Mesothelial cell of epicardium (in vitro differentiated cells): ENCODE results near the gene ITIH1. TPM values are rescaled to one million over a fixed set of nuclear protein-coding genes. Genes with fewer than 3 reads are reported as not detected.

Source experiments
- DNase-seq, 2 experiments: peaks; one replicate each; pipeline ENCODE4 v3.0.0; 2021; ENCODE audit warnings: low spot score in 2 of 2; ENCODE audit not compliant: unreplicated experiment in 2 of 2
- H3K27ac Mint-ChIP-seq: 2 replicates; pipeline ENCODE4 v1.8.0; 2021; ENCODE audit warnings: mixed read lengths
- H3K27me3 Mint-ChIP-seq: 2 replicates; pipeline ENCODE4 v1.8.0; 2021; ENCODE audit warnings: low read depth, mixed read lengths
- H3K36me3 Mint-ChIP-seq: 2 replicates; pipeline ENCODE4 v1.8.0; 2021; ENCODE audit warnings: mixed read lengths
- H3K4me1 Mint-ChIP-seq: 2 replicates; pipeline ENCODE4 v1.8.0; 2021; ENCODE audit warnings: mixed read lengths
- H3K4me3 Mint-ChIP-seq: 2 replicates; pipeline ENCODE4 v1.8.0; 2021; ENCODE audit warnings: mild to moderate bottlenecking, moderate library complexity, mixed read lengths
- H3K9me3 Mint-ChIP-seq: 2 replicates; pipeline ENCODE4 v1.8.0; 2021; ENCODE audit warnings: mixed read lengths
- total RNA-seq: library from RNA; stranded (reverse); gene quantifications from 3 replicates; pipeline ENCODE4 v1.2.1, GENCODE V29; 2021
- TF ChIP-seq, protein P1 (sequence below): fragments of 200-600 bp; sonication (generic); IDR thresholded peaks from one replicate; pipeline ENCODE4 v1.5.0; 2021; ENCODE audit warnings: antibody characterized with exemption; ENCODE audit not compliant: unreplicated experiment

ITIH1 gene
- total RNA-seq, 1 donor from 2014 or later, result not detected

DNA sequence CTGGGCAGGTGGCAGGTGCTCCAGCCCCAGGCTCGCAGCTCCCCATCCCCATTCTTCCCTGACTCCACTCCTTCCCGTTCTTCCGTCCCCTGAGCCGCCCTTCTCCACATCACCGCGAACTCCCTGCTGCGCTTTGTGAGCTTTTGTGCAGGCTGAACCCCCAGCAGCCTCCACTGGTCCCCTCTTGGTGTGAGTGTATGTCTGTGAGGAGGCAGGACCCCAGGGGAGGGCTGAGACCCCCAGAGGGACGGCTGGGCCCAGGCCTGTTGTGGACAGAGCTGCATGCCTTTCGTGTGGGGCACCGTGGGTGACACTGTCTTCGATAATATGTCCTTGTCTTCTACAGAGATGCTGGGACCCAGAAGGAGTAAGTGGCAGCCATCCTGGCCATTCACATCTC is 9.8 kb downstream of the ITIH1 start:
- H3K4me1 Mint-ChIP-seq, result no peaks in the 10 kb centered on the region
- no peaks in the 10 kb centered on the region for H3K9me3 Mint-ChIP-seq
- no peak for DNase-seq
- TF ChIP-seq, protein P1, sequence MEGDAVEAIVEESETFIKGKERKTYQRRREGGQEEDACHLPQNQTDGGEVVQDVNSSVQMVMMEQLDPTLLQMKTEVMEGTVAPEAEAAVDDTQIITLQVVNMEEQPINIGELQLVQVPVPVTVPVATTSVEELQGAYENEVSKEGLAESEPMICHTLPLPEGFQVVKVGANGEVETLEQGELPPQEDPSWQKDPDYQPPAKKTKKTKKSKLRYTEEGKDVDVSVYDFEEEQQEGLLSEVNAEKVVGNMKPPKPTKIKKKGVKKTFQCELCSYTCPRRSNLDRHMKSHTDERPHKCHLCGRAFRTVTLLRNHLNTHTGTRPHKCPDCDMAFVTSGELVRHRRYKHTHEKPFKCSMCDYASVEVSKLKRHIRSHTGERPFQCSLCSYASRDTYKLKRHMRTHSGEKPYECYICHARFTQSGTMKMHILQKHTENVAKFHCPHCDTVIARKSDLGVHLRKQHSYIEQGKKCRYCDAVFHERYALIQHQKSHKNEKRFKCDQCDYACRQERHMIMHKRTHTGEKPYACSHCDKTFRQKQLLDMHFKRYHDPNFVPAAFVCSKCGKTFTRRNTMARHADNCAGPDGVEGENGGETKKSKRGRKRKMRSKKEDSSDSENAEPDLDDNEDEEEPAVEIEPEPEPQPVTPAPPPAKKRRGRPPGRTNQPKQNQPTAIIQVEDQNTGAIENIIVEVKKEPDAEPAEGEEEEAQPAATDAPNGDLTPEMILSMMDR, result no peak
- H3K27me3 Mint-ChIP-seq, result peaks cover 19% of the 10 kb centered on the region
- H3K4me3 Mint-ChIP-seq, result no peak overlapping the region
- H3K36me3 Mint-ChIP-seq, result no peaks in the 10 kb centered on the region
- H3K27ac Mint-ChIP-seq, result no peak overlapping the region

DNA sequence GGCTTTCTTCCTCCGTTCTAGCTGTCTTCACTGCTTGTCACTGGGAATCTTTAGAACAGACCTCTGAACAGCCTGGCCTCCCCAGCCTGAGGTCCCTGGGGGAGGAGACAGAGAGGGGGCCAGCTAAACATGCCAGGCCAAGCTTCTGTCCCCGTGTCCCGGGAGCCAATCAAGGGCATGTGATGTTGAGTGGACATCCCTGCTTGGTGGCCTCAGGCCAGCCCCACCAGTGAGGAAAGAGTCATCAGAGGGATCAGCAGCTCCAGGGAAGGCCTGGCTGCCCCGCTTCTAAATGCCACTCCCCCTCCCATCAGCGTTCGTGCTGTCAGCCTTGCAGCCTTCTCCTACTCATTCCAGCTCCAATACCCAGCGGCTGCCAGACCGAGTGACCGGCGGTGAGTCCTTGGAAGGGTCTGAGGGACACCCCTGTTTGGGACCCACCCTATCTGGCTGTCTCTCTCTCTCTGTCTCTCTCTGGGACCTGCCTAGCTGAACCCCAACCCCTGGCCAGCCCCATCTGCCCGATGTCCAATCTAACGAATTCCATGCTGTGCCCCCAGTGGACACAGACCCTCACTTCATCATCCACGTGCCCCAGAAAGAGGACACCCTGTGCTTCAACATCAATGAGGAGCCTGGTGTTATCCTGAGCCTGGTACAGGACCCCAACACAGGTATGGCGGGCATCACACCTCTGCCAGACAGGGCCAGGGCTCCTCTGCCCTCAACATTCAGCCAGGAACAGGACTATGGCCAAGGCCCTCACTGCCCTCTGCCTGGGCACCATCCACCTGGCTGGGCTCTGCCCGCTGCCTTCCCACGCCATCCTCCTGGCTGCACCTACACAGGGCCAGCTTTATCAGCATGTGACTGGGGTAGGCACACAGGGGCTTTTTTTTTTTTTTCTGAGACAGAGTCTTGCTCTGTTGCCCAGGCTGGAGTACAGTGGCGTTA is 10.6 kb downstream of the ITIH1 start:
- no peaks in the 10 kb centered on the region for H3K36me3 Mint-ChIP-seq
- H3K4me1 Mint-ChIP-seq, result no peaks in the 10 kb centered on the region
- peaks cover 12% of the 10 kb centered on the region for H3K27me3 Mint-ChIP-seq
- DNase-seq, result no peak
- H3K27ac Mint-ChIP-seq, result no peak overlapping the region
- no peak overlapping the region for H3K4me3 Mint-ChIP-seq
- TF ChIP-seq, protein P1, result no peak
- H3K9me3 Mint-ChIP-seq, result no peaks in the 10 kb centered on the region

DNA sequence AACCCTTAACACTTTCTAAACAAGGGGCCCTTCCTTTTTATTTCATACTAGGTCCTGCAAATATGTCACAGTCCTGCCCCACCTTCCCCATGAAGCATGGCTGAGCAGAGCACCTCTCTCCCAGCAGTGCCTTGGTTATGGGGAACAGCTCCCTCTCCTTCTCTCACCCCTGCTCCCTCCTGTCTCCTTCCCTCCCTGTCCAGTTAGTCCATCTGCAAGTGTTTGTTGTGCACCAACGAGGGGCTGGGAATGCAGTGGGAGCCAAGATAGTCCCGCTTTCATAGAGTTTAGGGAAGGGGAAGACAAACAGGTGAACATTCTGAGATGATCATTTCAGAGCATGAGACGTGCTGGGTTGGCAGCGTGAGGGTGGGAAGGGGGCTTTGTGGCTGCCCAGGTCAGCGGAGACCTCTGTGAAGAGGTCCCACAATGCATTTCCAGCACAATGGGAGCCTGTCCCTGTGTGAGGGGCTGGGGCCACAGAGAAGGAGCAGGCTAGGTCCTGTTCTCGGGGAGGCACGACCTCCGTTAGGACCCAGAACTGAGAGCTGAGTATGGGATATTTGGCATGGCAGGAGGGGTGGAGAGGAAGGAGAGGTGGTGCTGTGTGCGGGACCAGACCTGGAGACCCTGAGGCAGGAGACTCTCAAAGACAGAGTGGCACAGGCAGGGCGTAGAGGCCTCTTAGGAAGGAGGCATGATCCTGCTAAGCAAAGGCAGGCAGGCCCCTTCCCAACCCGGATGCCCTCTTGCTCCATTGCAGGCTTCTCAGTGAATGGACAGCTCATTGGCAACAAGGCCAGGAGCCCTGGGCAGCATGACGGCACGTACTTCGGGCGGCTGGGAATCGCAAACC is 11.7 kb downstream of the ITIH1 start:
- TF ChIP-seq, protein P1, result no peak
- H3K4me3 Mint-ChIP-seq, result no peak overlapping the region
- DNase-seq, result no peak
- no peak overlapping the region for H3K27ac Mint-ChIP-seq
- H3K36me3 Mint-ChIP-seq, result no peaks in the 10 kb centered on the region
- no peaks in the 10 kb centered on the region for H3K4me1 Mint-ChIP-seq
- H3K27me3 Mint-ChIP-seq, result peaks cover 3% of the 10 kb centered on the region
- no peaks in the 10 kb centered on the region for H3K9me3 Mint-ChIP-seq

DNA sequence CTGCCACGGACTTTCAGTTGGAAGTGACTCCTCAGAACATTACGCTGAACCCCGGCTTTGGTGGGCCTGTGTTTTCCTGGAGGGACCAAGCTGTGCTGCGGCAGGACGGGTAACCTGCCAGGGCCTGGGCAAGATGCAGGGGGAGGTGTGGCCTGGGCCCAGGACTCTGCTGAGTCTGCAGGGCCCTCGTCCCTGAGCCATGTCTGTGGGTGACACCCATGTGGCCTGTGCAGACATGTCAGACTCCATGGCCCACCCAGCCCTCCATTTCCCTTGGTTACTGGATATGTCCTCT is 12.3 kb downstream of the ITIH1 start:
- no peaks in the 10 kb centered on the region for H3K9me3 Mint-ChIP-seq
- no peaks in the 10 kb centered on the region for H3K36me3 Mint-ChIP-seq
- H3K4me3 Mint-ChIP-seq, result no peak overlapping the region
- DNase-seq, result no peak
- H3K27ac Mint-ChIP-seq, result no peak overlapping the region
- H3K4me1 Mint-ChIP-seq, result no peaks in the 10 kb centered on the region
- TF ChIP-seq, protein P1, result no peak
- peaks cover 2% of the 10 kb centered on the region for H3K27me3 Mint-ChIP-seq

DNA sequence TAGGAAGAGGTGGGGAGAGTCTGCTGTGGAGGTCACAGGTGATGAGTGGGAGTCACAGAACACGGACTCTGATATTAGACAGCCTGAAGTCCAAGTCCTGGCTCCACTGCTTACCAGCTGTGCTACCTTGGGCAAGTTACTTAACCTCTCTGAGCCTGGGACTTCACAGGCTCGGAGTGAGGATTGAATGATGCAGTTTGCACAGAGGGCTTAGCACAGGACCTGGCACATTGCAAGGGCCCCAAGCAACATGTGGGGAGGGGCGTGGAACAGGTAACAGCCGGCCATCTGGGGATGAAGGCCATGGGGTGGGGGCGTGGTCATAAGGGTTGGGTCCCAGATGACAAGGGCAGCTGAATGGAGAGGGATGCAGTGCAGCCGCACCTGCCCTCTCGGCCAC is 12.9 kb downstream of the ITIH1 start:
- Mint-ChIP-seq H3K4me1 (no peaks in the 10 kb centered on the region), H3K4me3 (no peak overlapping the region), H3K27me3 (no peaks in the 10 kb centered on the region), H3K9me3 (no peaks in the 10 kb centered on the region), H3K36me3 (no peaks in the 10 kb centered on the region), H3K27ac (no peak overlapping the region)
- TF ChIP-seq, protein P1, result no peak
- DNase-seq, result no peak
